HEK293 (cell line): ENCODE measurements around the gene PACS1.

Source experiments
- CTCF ChIA-PET: fragments of 350-600 bp; formaldehyde crosslinking; extraction: SDS; loops from one replicate; lab custom pipeline; 2021; ENCODE audit warnings: antibody characterized with exemption; lab: Yijun Ruan, JAX
- POLR2A ChIA-PET: fragments of 300-600 bp; formaldehyde crosslinking; extraction: SDS; loops from one replicate; lab custom pipeline; 2020; ENCODE audit warnings: antibody characterized with exemption, inconsistent platforms; lab: Yijun Ruan, JAX
- H3K27ac ChIP-seq: fragments of 200-500 bp; sonication (Bioruptor generic); 2 replicates; pipeline ENCODE4 v1.5.1; 2014; ENCODE audit warnings: low read depth, low read length, control low read depth, inconsistent platforms; ENCODE audit errors: extremely low read depth
- H3K36me3 ChIP-seq, 2 experiments: fragments of 200-500 bp in 1 of 2; sonication (Bioruptor generic) in 1 of 2; 1 replicate in 1 of 2; 2 replicates in 1 of 2; pipeline ENCODE4 v1.5.1; 2014 to 2017; ENCODE audit warnings: inconsistent platforms in 2 of 2, low read length in 2 of 2; ENCODE audit not compliant: control insufficient read depth in 2 of 2, insufficient read depth in 1 of 2
- H3K4me1 ChIP-seq: fragments of 200-500 bp; sonication (Bioruptor generic); 2 replicates; pipeline ENCODE4 v1.5.1; 2014; ENCODE audit warnings: mild to moderate bottlenecking, low read length, inconsistent platforms; ENCODE audit not compliant: control insufficient read depth, insufficient read depth
- H3K4me3 ChIP-seq: 2 replicates; pipeline ENCODE4 v1.5.1; 2011; ENCODE audit warnings: low read depth, mild to moderate bottlenecking, control low read depth, low read length, moderate library complexity
- H3K9me3 ChIP-seq: fragments of 200-500 bp; sonication (Bioruptor generic); 2 replicates; pipeline ENCODE4 v1.5.1; 2014; ENCODE audit warnings: low read depth, low read length, inconsistent platforms; ENCODE audit not compliant: control insufficient read depth, insufficient read depth
- KLF17 ChIP-seq: fragments of 450-650 bp; formaldehyde crosslinking; IDR thresholded peaks from 2 replicates; pipeline ENCODE4 v1.5.1; 2016; ENCODE audit warnings: missing biosample characterization, missing genetic modification characterization
- PRDM6 ChIP-seq: fragments of 450-650 bp; formaldehyde crosslinking; IDR thresholded peaks from 2 replicates; pipeline ENCODE4 v1.5.1; 2017; ENCODE audit warnings: missing biosample characterization, missing genetic modification characterization
- REST ChIP-seq: fragments of 450-650 bp; formaldehyde crosslinking; IDR thresholded peaks from 2 replicates; pipeline ENCODE4 v1.5.1; 2016; ENCODE audit warnings: missing biosample characterization, missing genetic modification characterization
- SCRT2 ChIP-seq: fragments of 450-650 bp; formaldehyde crosslinking; IDR thresholded peaks from 2 replicates; pipeline ENCODE4 v1.5.1; 2016; ENCODE audit warnings: missing biosample characterization, missing genetic modification characterization
- SETDB1 ChIP-seq: IDR thresholded peaks from one replicate; pipeline ENCODE4 v1.6.1; 2017; ENCODE audit warnings: mild to moderate bottlenecking, low read length, moderate library complexity, mixed read lengths; ENCODE audit not compliant: insufficient read length
- TCF7L2 ChIP-seq: IDR thresholded peaks from 2 replicates; pipeline ENCODE4 v1.6.1; 2011; ENCODE audit warnings: low read depth, mild to moderate bottlenecking, inconsistent platforms, low read length, moderate library complexity, borderline replicate concordance
- ZNF148 ChIP-seq: fragments of 450-650 bp; formaldehyde crosslinking; IDR thresholded peaks from 2 replicates; pipeline ENCODE4 v1.5.0; 2017; ENCODE audit warnings: missing biosample characterization, missing genetic modification characterization, borderline replicate concordance
- ZNF16 ChIP-seq: fragments of 450-650 bp; formaldehyde crosslinking; IDR thresholded peaks from 2 replicates; pipeline ENCODE4 v1.5.1; 2016; ENCODE audit warnings: low read depth, missing biosample characterization, missing genetic modification characterization
- ZNF202 ChIP-seq: fragments of 450-650 bp; formaldehyde crosslinking; IDR thresholded peaks from 2 replicates; pipeline ENCODE4 v1.5.1; 2016; ENCODE audit warnings: missing biosample characterization, missing genetic modification characterization, borderline replicate concordance
- ZNF221 ChIP-seq: fragments of 450-650 bp; formaldehyde crosslinking; IDR thresholded peaks from 2 replicates; pipeline ENCODE4 v1.5.1; 2017; ENCODE audit warnings: missing biosample characterization, missing genetic modification characterization, borderline replicate concordance
- ZNF24 ChIP-seq: fragments of 450-650 bp; formaldehyde crosslinking; IDR thresholded peaks from 2 replicates; pipeline ENCODE4 v1.5.1; 2016; ENCODE audit warnings: missing biosample characterization, missing genetic modification characterization
- ZNF433 ChIP-seq: fragments of 450-650 bp; formaldehyde crosslinking; IDR thresholded peaks from 2 replicates; pipeline ENCODE4 v1.5.1; 2016; ENCODE audit warnings: missing biosample characterization, missing genetic modification characterization, low read depth
- ZNF629 ChIP-seq: fragments of 450-650 bp; formaldehyde crosslinking; IDR thresholded peaks from 2 replicates; pipeline ENCODE4 v1.5.1; 2017; ENCODE audit warnings: missing biosample characterization, missing genetic modification characterization
- ZNF664 ChIP-seq: fragments of 450-650 bp; formaldehyde crosslinking; IDR thresholded peaks from 2 replicates; pipeline ENCODE4 v1.5.1; 2016; ENCODE audit warnings: missing biosample characterization, missing genetic modification characterization
- ZNF747 ChIP-seq: fragments of 450-650 bp; formaldehyde crosslinking; IDR thresholded peaks from 2 replicates; pipeline ENCODE4 v1.5.1; 2016; ENCODE audit warnings: missing biosample characterization, missing genetic modification characterization
- ZSCAN16 ChIP-seq: fragments of 450-650 bp; formaldehyde crosslinking; IDR thresholded peaks from 2 replicates; pipeline ENCODE4 v1.5.1; 2016; ENCODE audit warnings: missing biosample characterization, missing genetic modification characterization

Gene PACS1

GRCh38 chr11:66126808-66127555, 56.9 kb downstream of the PACS1 start (continued):
- no peak for TF ChIP-seq ZSCAN16 (tag by site-specific recombination)
- no peak for TF ChIP-seq ZNF221
- TF ChIP-seq ZNF747 (tag by site-specific recombination): no peak
- TF ChIP-seq SCRT2: 0 out of 2 replicates have a peak, but pooled peaks have one; percentile 10
- no peak for TF ChIP-seq ZNF433

- ChIA-PET CTCF (interaction anchor here (1.3 kb wide), 1 partner anchor 63 kb away, joined by 4 read pairs; no protein-coding TSS in a partner anchor), POLR2A (no interaction called here)
- H3K4me3 ChIP-seq: no peak overlapping the region
- TF ChIP-seq ZNF202 (tag by site-specific recombination) (no peak), ZNF629 (tag by site-specific recombination) (no peak), ZNF16 (tag by site-specific recombination) (no peak), ZNF664 (tag by site-specific recombination) (0 out of 2 replicates have a peak, but pooled peaks have one; percentile 8), ZNF24 (tag by site-specific recombination) (no peak), TCF7L2 (no peak), ZNF148 (tag by site-specific recombination) (no peak), PRDM6 (tag by site-specific recombination) (peak; percentile 23; the same call in 1 of the 2 replicates), SETDB1 (no peak)
- no peaks in the 10 kb centered on the region for H3K36me3 ChIP-seq
- no peaks in the 10 kb centered on the region for H3K4me1 ChIP-seq
- H3K9me3 ChIP-seq: no peaks in the 10 kb centered on the region
- no peak overlapping the region for H3K27ac ChIP-seq
Measured at GRCh38 chr11:66130978-66131377, 60.9 kb downstream of the PACS1 start.

GRCh38 chr11:66131937-66132632, 62.0 kb downstream of the PACS1 start:
- Histone ChIP-seq H3K4me3 (no peak overlapping the region), H3K36me3 (no peaks in the 10 kb centered on the region), H3K4me1 (no peaks in the 10 kb centered on the region), H3K9me3 (no peaks in the 10 kb centered on the region), H3K27ac (no peak overlapping the region)
- ChIA-PET CTCF (interaction anchor here (0.7 to 5.2 kb wide), 3 partner anchors 64 to 362 kb away, joined by 3 to 61 read pairs (median 4); no protein-coding TSS in a partner anchor), POLR2A (no interaction called here)
- TF ChIP-seq REST (tag by site-specific recombination) (no peak), KLF17 (tag by site-specific recombination) (no peak)
